Activated gamma-delta T cell (primary cell): ENCODE data around the gene CHST3.
"Not testable (repeated sequence)": the region's sequence is repeated elsewhere in the genome, so short reads cannot be mapped to it uniquely, and the experiment has no call there.

Source experiments
- DNase-seq: peaks from one replicate; lab custom pipeline; 2025; lab: John Stamatoyannopoulos, UW

The CHST3 gene

GRCh38 chr10:71972746-71973695 is 8.8 kb downstream of the CHST3 start:
- DNase-seq: no peak

- no peak for DNase-seq
These were observed 9.7 kb downstream of the CHST3 start for GRCh38 chr10:71973777-71974488.

GRCh38 chr10:71974489-71975021 is 10.4 kb downstream of the CHST3 start:
- DNase-seq: no peak

DNA sequence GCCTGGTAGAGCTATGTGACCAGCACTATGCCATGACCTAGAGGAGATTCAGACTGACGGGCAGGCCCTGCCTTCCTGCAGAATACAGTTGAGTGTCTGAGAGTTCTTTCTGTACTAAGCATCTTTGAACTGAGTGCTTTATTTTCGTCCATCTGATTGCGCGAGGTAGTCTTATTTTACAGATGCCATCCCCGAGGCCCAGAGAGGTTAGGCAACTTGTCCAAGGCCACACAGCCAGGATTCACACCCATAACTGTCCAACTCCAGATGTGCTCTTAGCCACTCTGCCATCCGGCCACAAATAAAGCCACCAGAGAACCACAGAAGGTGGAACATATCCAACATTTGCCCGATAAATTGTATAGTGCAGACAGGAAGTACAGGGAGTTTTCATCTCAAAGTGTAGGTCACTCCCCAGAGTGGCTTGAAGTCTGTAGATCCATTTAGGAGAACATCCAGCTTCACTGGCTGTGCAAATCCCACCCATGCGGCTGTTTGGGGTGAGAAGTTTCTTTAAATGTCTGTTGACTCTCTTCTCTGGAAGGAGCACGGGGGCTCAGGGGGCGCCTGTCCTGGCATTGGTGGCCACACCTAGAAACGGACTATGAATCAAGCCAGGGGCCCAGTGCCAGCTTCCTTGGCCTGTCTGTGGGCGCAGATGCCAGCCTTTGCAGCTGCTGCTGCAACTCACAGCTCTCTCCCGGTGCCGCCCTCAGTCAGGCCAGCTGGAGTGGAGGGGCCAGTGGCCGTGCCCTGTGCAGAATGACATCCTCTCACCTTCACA is 11.1 kb downstream of the CHST3 start:
- no peak for DNase-seq

- DNase-seq: no peak
These were observed 11.9 kb downstream of the CHST3 start for GRCh38 chr10:71975871-71976725.

GRCh38 chr10:71977614-71977903 is 13.4 kb downstream of the CHST3 start:
- not testable (repeated sequence) for DNase-seq

- no peak for DNase-seq
These were observed 14.3 kb downstream of the CHST3 start for GRCh38 chr10:71978476-71978875.

DNA sequence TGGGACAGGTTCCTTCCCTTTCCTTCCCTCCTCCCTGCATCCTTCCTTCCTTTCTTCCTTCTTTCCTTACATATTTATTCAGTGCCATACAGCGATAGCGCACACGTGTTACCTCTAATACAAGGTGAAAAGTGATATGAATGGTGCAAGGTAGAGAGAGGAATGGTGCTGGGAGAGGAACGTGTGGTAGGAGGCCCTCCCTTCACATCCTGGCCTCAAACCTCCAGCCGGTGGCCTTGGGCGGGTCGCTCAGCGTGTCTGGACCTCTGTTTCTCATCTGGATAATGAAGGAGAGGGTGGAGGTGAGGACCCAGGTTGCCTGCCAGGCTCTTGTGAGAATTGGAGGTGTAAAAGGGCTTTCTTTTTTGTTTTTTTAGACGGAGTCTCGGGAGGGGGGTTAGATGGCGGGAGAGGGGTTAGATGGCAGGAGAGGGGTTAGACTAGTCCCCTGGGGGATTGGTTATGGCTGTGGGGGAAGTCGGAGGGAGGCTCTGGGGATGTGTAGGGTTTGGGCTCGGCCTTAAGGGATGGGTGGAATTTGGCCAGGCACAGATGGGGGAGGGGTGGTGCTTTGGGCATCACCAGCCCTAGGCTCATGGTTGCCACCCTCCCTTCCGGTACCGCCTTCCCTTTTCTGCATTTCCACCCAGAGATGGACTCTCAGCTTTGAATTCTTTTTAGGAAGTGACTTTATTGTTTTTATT is 14.9 kb downstream of the CHST3 start:
- no peak for DNase-seq

GRCh38 chr10:71979692-71980062 is 15.5 kb downstream of the CHST3 start:
- DNase-seq: no peak

GRCh38 chr10:71980181-71981014 is 16.2 kb downstream of the CHST3 start:
- no peak for DNase-seq

- DNase-seq: no peak
These were observed 17.1 kb downstream of the CHST3 start for GRCh38 chr10:71981015-71981875.

GRCh38 chr10:71981876-71982230 is 17.7 kb downstream of the CHST3 start:
- no peak for DNase-seq

GRCh38 chr10:71982269-71983178 is 18.3 kb downstream of the CHST3 start:
- no peak for DNase-seq

DNA sequence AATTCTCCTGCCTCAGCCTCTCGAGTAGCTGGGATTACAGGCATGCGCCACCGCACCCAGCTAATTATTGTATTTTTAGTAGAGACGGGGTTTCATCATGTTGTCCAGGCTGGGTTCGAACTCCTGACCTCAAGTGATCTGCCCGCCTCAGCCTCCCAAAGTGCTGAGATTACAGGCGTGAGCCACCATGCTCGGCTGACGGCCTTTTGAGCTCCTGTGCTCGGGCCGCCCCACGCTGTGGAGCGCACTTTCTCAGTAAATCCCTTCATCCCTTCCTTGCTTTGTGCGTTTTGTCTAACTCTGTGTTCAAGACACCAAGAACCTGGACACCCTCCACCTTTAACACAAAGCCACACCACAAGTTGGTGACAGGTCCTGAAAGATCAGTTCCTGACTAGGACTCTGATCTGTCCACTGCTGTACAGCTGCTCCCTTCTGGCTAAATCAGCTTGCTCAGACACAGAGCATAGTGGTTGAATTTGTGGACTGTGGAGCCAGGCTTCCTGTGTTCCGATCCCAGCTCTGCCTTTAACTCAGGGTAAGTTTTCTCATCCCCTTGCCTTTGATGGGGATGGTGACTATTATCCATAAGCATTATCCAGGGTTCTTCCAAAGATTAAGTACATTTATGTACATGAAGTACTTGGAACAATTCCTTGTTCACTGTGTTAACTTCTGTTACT is 20.1 kb downstream of the CHST3 start:
- DNase-seq: no peak

DNA sequence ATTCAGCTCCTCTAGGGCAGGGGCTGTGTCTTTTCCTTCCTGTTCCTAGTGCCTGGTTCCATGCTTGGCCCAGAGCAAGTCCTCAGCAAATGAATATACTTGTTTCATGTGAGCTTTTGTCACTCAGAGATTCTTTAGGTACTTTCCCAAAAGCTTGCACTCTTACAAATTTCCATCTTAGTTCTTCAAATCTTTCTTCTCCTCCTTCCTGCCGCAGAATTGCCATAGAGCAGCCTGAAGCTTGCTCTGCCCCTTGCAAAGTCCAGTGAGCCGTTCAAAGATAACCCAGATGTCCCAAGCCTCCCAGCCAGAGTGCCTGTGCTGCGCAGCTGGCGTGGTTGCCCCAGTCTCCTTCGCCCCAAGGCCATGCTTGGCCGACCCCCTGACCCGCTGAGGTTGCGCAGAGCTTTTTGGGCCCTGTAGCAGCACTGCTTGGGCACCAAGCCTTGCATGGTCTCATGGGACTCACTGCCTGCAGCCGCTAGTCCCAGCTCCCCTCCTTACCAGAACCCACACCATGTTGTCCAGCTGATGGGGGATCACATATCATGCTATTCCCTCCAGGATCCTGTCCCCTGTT is 20.7 kb downstream of the CHST3 start:
- no peak for DNase-seq

GRCh38 chr10:71985542-71986250 is 21.5 kb downstream of the CHST3 start:
- no peak for DNase-seq
